ENCODE measurements around the gene S100B.

DNA sequence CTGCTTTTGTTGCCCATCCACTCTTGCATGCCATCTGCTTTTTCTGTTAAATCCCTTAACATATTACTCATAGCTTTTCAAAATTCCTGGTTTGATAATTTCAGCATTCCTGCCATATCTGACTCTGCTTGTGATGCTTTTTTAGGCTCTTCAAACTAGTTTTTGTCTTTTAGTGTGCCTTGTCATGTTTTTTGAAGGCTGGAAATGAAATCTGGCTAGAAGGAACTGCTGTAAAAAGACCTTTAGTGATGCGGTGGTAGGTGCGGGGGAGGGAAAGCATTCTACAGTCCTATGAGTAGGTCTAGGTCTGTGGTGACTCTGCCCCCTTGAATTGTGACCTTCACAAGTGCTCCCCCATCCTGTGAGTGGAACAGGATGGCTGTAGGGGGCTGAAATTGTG is 15.0 kb upstream of the S100B start:
- no peak for TF ChIP-seq POLR2A (IDR thresholded peaks at IDR 0.05)
- no peak for TF ChIP-seq POLR2AphosphoS5 (IDR thresholded peaks at IDR 0.05)
- no peak for TF ChIP-seq CTCF (IDR thresholded peaks at IDR 0.05)

All from prostate gland (tissue), 2 donors.